Astrocyte (in vitro differentiated cells and primary cell): Measurements from ENCODE around the gene PLA2G12A. TPM values are rescaled to one million over a fixed set of nuclear protein-coding genes. Genes with fewer than 3 reads are reported as not detected.
"Not testable (repeated sequence)": the region's sequence is repeated elsewhere in the genome, so short reads cannot be mapped to it uniquely, and the experiment has no call there.

Source experiments
- DNase-seq: peaks from one replicate; pipeline ENCODE4 v3.0.0-alpha.2; 2010; ENCODE audit warnings: low read depth
- FAIRE-seq: peaks from 2 replicates; lab custom pipeline; 2011; peaks lifted over from hg19 to GRCh38; lab: Jason Lieb, UNC
- H2AFZ ChIP-seq: 2 replicates; pipeline ENCODE4 v1.6.0; 2012; ENCODE audit warnings: low read depth, low read length, inconsistent platforms
- H3K27ac ChIP-seq: 2 replicates; pipeline ENCODE4 v1.5.1; 2011; ENCODE audit warnings: low read depth, low read length, inconsistent platforms
- H3K27me3 ChIP-seq: 2 replicates; pipeline ENCODE4 v1.6.0; 2011; ENCODE audit warnings: low read length, inconsistent platforms; ENCODE audit not compliant: insufficient read depth
- H3K36me3 ChIP-seq: 2 replicates; pipeline ENCODE4 v1.5.1; 2011; ENCODE audit warnings: low read length, inconsistent platforms; ENCODE audit not compliant: insufficient read depth
- H3K4me1 ChIP-seq: 2 replicates; pipeline ENCODE4 v1.5.1; 2011; ENCODE audit warnings: low read length, inconsistent platforms; ENCODE audit not compliant: insufficient read depth
- H3K4me2 ChIP-seq: 2 replicates; pipeline ENCODE4 v1.6.0; 2012; ENCODE audit warnings: low read length, inconsistent platforms
- H3K4me3 ChIP-seq: 2 replicates; pipeline ENCODE4 v1.5.1; 2011; ENCODE audit warnings: low read depth, mild to moderate bottlenecking, low read length, inconsistent platforms; ENCODE audit not compliant: insufficient read depth
- H3K79me2 ChIP-seq: 2 replicates; pipeline ENCODE4 v1.6.0; 2012; ENCODE audit warnings: mild to moderate bottlenecking, low read length, inconsistent platforms; ENCODE audit not compliant: insufficient read depth
- H3K9ac ChIP-seq: 2 replicates; pipeline ENCODE4 v1.6.0; 2012; ENCODE audit warnings: mild to moderate bottlenecking, low read length, inconsistent platforms
- H3K9me3 ChIP-seq: 2 replicates; pipeline ENCODE4 v1.5.1; 2012; ENCODE audit warnings: low read depth, mild to moderate bottlenecking, low read length, inconsistent platforms; ENCODE audit not compliant: insufficient read depth
- H4K20me1 ChIP-seq: 2 replicates; pipeline ENCODE4 v1.6.0; 2012; ENCODE audit warnings: low read length, inconsistent platforms; ENCODE audit not compliant: insufficient read depth
- H3K27ac Mint-ChIP-seq: one replicate; pipeline ENCODE4 v1.8.0; 2021; ENCODE audit warnings: mild to moderate bottlenecking, mixed read lengths; ENCODE audit not compliant: unreplicated experiment
- H3K27me3 Mint-ChIP-seq: one replicate; pipeline ENCODE4 v1.8.0; 2021; ENCODE audit warnings: low read depth, mixed read lengths; ENCODE audit not compliant: unreplicated experiment
- H3K36me3 Mint-ChIP-seq: one replicate; pipeline ENCODE4 v1.8.0; 2021; ENCODE audit warnings: low read depth, mixed read lengths; ENCODE audit not compliant: unreplicated experiment
- H3K4me1 Mint-ChIP-seq: one replicate; pipeline ENCODE4 v1.8.0; 2021; ENCODE audit warnings: low read depth, mixed read lengths; ENCODE audit not compliant: unreplicated experiment
- H3K4me3 Mint-ChIP-seq: one replicate; pipeline ENCODE4 v1.8.0; 2021; ENCODE audit warnings: mild to moderate bottlenecking, moderate library complexity, mixed read lengths; ENCODE audit not compliant: unreplicated experiment
- H3K9me3 Mint-ChIP-seq: one replicate; pipeline ENCODE4 v1.8.0; 2021; ENCODE audit warnings: mild to moderate bottlenecking, mixed read lengths; ENCODE audit not compliant: unreplicated experiment
- EZH2 ChIP-seq: IDR thresholded peaks from 2 replicates; pipeline ENCODE4 v1.6.1; 2012; ENCODE audit warnings: mild to moderate bottlenecking, low read length, inconsistent platforms; ENCODE audit not compliant: insufficient read depth
- total RNA-seq: library from RNA; stranded (reverse); gene quantifications from 2 replicates; pipeline ENCODE4 v1.2.1, GENCODE V29; 2021

The PLA2G12A gene
- total RNA-seq, 1 donor from 2014 or later, result 22.5 TPM

DNA sequence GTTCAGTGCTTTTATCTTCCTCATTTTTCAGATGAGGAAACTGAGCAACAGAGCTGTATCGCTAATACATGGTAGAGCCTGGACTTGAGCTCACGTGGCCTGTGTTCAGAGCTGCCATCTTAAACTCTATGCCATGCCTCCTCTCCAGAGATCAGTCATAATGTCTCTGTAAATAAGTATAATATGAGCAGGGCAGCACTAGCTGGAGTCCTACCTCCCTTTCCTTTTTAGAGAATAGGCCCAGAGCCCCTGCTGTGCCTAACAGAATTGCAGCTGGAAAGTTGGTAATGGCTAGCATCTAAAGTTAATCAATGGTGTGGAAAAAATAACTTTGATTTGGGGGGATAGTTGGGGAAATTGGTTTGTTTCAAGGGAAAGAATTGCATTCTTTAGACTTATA, 47.0 kb downstream of the PLA2G12A start:
- Histone ChIP-seq H4K20me1 (no peaks in the 10 kb centered on the region), H3K4me3 (no peak overlapping the region), H3K27me3 (no peaks in the 10 kb centered on the region), H3K27ac (no peak overlapping the region), H3K4me2 (no peak overlapping the region), H3K9me3 (no peaks in the 10 kb centered on the region), H3K4me1 (no peaks in the 10 kb centered on the region), H3K9ac (no peak overlapping the region), H2AFZ (no peak overlapping the region), H3K36me3 (no peaks in the 10 kb centered on the region), H3K79me2 (no peaks in the 10 kb centered on the region)
- no peaks in the 10 kb centered on the region for H3K27me3 Mint-ChIP-seq
- no peak overlapping the region for H3K4me3 Mint-ChIP-seq
- H3K36me3 Mint-ChIP-seq, result peaks cover 16% of the 10 kb centered on the region
- H3K4me1 Mint-ChIP-seq, result no peaks in the 10 kb centered on the region
- peaks cover 8% of the 10 kb centered on the region for H3K9me3 Mint-ChIP-seq
- FAIRE-seq (no peak), DNase-seq (no peak)
- no peak overlapping the region for H3K27ac Mint-ChIP-seq
- no peak for TF ChIP-seq EZH2

DNA sequence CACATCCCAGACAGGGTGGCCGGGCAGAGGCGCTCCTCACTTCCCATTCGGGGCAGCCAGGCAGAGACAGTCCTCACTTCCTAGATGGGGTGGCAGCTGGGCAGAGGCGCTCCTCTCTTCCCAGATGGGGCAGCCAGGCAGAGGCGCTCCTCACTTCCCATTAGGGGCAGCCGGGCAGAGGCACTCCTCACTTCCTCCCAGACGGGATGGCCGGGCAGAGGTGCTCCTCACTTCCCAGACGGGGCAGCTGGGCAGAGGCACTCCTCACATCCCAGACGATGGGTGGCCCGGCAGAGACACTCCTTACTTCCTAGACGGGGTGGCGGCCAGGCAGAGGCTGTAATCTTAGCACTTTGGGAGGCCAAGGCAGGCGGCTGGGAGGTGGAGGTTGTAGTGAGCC, 50.9 kb downstream of the PLA2G12A start:
- not testable (repeated sequence) for DNase-seq, H4K20me1 ChIP-seq, FAIRE-seq, H3K36me3 ChIP-seq, H3K4me1 ChIP-seq, H3K27me3 Mint-ChIP-seq, H3K27ac Mint-ChIP-seq, H3K9me3 ChIP-seq, H3K27me3 ChIP-seq, H3K79me2 ChIP-seq, H3K4me2 ChIP-seq, H3K9ac ChIP-seq, H3K27ac ChIP-seq, H2AFZ ChIP-seq, H3K4me1 Mint-ChIP-seq, H3K4me3 ChIP-seq, H3K4me3 Mint-ChIP-seq
- H3K9me3 Mint-ChIP-seq, result peaks cover 13% of the 10 kb centered on the region
- peaks cover 18% of the 10 kb centered on the region for H3K36me3 Mint-ChIP-seq

DNA sequence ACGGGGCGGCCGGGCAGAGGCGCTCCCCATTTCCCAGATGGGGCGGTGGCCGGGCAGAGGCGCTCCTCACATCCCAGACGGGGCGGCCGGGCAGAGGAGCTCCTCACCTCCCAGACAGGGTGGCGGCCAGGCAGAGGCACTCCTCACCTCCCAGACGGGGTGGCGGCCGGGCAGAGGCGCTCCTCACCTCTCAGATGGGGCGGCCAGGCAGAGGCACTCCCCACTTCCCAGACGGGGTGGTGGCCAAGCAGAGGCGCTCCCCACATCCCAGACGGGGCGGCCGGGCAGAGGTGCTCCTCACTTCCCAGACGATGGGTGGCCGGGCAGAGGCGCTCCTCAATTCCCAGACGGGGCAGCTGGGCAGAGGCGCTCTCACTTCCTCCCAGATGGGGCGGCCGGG, 51.4 kb downstream of the PLA2G12A start:
- H3K27ac Mint-ChIP-seq, H3K4me1 Mint-ChIP-seq, H4K20me1 ChIP-seq, H3K4me1 ChIP-seq, H3K4me2 ChIP-seq, H2AFZ ChIP-seq, H3K4me3 Mint-ChIP-seq, H3K27me3 ChIP-seq, H3K4me3 ChIP-seq, H3K9ac ChIP-seq, DNase-seq, H3K36me3 ChIP-seq, H3K27me3 Mint-ChIP-seq, H3K27ac ChIP-seq, H3K79me2 ChIP-seq, FAIRE-seq, H3K9me3 ChIP-seq: not testable (repeated sequence)
- Mint-ChIP-seq H3K9me3 (peaks cover 13% of the 10 kb centered on the region), H3K36me3 (peaks cover 18% of the 10 kb centered on the region)

DNA sequence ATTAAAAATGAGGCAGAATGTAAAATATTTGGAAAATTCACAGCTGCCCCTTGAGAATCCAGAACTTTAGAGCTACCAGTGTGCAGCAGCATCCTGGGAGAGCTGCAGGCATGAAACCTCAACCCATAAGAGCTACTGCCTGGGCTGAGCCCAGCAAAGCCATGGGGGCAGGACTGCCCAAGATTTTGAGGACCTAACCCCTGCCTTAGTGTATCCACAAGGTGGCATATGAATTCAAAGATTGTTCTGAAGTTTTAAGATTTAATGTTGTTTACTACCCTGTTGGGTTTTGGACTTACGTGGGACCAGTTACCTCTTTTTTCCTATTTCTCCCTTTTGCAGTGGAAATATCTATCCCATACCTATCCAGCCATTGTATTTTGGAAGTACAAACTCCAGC, 53.0 kb downstream of the PLA2G12A start:
- no peak overlapping the region for H2AFZ ChIP-seq
- H3K4me3 ChIP-seq, result no peak overlapping the region
- H3K4me1 ChIP-seq, result no peaks in the 10 kb centered on the region
- FAIRE-seq (no peak), DNase-seq (no peak)
- no peaks in the 10 kb centered on the region for H3K27me3 Mint-ChIP-seq
- no peak overlapping the region for H3K27ac ChIP-seq
- no peaks in the 10 kb centered on the region for H3K36me3 ChIP-seq
- H4K20me1 ChIP-seq, result no peaks in the 10 kb centered on the region
- H3K79me2 ChIP-seq, result no peaks in the 10 kb centered on the region
- no peak overlapping the region for H3K4me2 ChIP-seq
- H3K9me3 Mint-ChIP-seq, result peaks cover 13% of the 10 kb centered on the region
- H3K27me3 ChIP-seq, result no peaks in the 10 kb centered on the region
- H3K4me3 Mint-ChIP-seq, result no peak overlapping the region
- H3K9ac ChIP-seq, result no peak overlapping the region
- no peak overlapping the region for H3K27ac Mint-ChIP-seq
- TF ChIP-seq EZH2, result no peak
- H3K9me3 ChIP-seq, result no peaks in the 10 kb centered on the region
- H3K36me3 Mint-ChIP-seq, result peaks cover 18% of the 10 kb centered on the region
- no peaks in the 10 kb centered on the region for H3K4me1 Mint-ChIP-seq
